DOHH2 (cell line): ENCODE results near the gene ZDHHC1.
A peak's percentile ranks its signal among the peaks of the same experiment; 100 is the strongest.

Source experiments
- EZH2phosphoT487 ChIP-seq: fragments of 200-600 bp; sonication (generic); IDR thresholded peaks from 2 replicates; pipeline ENCODE4 v1.6.1; 2017; ENCODE audit warnings: borderline replicate concordance, mild to moderate bottlenecking, antibody characterized with exemption, low read length, moderate library complexity, mixed read lengths
- TF ChIP-seq, protein P1 (sequence below): fragments of 200-600 bp; sonication (generic); IDR thresholded peaks from one replicate; pipeline ENCODE4 v1.5.1; 2014; ENCODE audit warnings: antibody characterized with exemption, mild to moderate bottlenecking, low read depth, low read length; ENCODE audit not compliant: poor library complexity, severe bottlenecking

DNA sequence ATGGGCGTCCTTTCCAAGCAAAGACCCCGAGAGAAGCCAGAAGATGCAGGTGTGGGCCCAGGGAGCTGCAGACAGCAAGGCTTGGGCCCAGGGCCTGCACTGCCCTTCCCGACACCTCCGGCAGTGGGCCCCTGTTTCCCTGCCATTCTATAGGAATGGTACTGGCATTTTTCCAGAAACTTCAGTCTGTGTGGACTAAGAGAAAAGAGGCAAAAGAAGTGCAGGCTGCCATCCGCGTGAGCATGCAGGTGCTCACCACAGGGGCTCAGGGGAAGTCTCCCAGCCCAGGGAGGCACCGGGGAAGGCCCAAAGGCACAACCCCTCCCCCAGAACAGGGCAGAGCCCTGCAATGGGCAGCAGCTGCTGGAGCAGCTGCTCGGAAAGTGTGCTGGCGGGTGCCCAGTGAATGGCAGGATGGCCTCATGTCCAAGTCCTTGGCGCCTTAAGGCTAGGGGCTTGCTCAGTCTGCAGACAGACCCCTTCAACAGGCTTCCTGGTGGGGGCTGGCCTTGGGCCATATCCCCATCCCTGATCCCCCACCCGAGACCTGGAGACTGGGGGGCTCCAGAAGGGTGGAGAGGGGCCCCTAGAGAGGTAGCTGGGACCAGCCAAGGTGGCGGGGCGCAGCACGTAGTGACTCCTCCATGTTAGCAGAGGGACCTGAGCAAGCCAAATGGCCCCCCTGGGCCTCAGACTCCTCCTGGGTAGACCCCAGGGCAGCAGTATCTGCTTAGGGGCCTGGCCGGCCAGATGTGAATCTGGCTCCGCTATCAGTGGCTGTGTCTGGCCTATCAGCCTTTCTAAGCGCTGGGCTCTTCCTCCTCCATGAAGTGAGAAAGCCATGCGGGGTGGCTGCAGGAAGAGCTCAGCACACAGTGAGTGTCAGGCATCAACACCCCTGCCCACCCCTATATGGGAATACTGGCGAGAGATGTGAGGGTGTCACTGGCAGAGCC is 16.2 kb downstream of the ZDHHC1 start:
- TF ChIP-seq, protein P1, sequence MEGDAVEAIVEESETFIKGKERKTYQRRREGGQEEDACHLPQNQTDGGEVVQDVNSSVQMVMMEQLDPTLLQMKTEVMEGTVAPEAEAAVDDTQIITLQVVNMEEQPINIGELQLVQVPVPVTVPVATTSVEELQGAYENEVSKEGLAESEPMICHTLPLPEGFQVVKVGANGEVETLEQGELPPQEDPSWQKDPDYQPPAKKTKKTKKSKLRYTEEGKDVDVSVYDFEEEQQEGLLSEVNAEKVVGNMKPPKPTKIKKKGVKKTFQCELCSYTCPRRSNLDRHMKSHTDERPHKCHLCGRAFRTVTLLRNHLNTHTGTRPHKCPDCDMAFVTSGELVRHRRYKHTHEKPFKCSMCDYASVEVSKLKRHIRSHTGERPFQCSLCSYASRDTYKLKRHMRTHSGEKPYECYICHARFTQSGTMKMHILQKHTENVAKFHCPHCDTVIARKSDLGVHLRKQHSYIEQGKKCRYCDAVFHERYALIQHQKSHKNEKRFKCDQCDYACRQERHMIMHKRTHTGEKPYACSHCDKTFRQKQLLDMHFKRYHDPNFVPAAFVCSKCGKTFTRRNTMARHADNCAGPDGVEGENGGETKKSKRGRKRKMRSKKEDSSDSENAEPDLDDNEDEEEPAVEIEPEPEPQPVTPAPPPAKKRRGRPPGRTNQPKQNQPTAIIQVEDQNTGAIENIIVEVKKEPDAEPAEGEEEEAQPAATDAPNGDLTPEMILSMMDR = peak; percentile 40
- no peak for TF ChIP-seq EZH2phosphoT487
